Vagina (tissue), 2 donors: ENCODE results near the gene TTC28.

Source experiments
- POLR2A ChIP-seq, 2 donors: fragments of 450-650 bp; IDR thresholded peaks; one replicate each; pipeline ENCODE4 v1.6.1; 2017; ENCODE audit warnings: antibody characterized with exemption in 2 of 2, mild to moderate bottlenecking in 2 of 2, moderate library complexity in 2 of 2
- TF ChIP-seq, protein P1 (sequence below), 3 experiments: fragments of 450-650 bp in 2 of 3; fragments of 200-600 bp in 1 of 3; sonication (generic) in 1 of 3; IDR thresholded peaks; one replicate each; pipeline ENCODE4 v1.5.1; 2017 to 2019; ENCODE audit warnings: antibody characterized with exemption in 3 of 3, mild to moderate bottlenecking in 2 of 3, moderate library complexity in 2 of 3

DNA sequence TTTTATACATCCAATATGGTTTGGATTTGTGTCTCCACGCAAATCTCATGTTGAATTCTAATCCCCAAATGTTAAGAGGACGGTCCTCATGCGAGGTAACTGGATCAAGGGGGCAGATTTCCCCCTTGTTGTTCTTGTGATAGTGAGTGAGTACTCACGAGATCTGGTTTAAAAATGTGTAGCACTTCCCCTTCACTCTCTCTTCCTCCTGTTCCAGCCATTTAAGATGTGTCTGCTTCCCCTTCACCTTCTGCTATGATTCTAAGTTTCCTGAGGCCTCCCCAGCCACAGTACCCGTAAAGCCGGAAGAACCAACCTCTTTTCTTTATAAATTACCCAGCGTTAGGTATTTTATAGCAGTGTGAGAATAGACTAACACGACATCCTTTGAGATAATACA lies 98.6 kb downstream of the TTC28 start:
- TF ChIP-seq, protein P1, sequence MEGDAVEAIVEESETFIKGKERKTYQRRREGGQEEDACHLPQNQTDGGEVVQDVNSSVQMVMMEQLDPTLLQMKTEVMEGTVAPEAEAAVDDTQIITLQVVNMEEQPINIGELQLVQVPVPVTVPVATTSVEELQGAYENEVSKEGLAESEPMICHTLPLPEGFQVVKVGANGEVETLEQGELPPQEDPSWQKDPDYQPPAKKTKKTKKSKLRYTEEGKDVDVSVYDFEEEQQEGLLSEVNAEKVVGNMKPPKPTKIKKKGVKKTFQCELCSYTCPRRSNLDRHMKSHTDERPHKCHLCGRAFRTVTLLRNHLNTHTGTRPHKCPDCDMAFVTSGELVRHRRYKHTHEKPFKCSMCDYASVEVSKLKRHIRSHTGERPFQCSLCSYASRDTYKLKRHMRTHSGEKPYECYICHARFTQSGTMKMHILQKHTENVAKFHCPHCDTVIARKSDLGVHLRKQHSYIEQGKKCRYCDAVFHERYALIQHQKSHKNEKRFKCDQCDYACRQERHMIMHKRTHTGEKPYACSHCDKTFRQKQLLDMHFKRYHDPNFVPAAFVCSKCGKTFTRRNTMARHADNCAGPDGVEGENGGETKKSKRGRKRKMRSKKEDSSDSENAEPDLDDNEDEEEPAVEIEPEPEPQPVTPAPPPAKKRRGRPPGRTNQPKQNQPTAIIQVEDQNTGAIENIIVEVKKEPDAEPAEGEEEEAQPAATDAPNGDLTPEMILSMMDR (IDR thresholded peaks at IDR 0.05): no peak
- TF ChIP-seq POLR2A (IDR thresholded peaks at IDR 0.05): no peak
